AG10803 (cell line): ENCODE measurements around the gene ASGR2.

Experiments
- DNase-seq: peaks from one replicate; pipeline ENCODE4 v3.0.0; 2010; ENCODE audit warnings: low read depth
- H3K4me3 ChIP-seq: 2 replicates; pipeline ENCODE4 v1.5.1; 2011; ENCODE audit warnings: mild to moderate bottlenecking, low read length, control low read depth
- CTCF ChIP-seq: conservative IDR thresholded peaks from 2 replicates; pipeline ENCODE4 v1.5.1; 2011; ENCODE audit warnings: mild to moderate bottlenecking, low read length, control low read depth, inconsistent platforms

The ASGR2 gene

GRCh38 chr17:7139400-7139799, 24.8 kb upstream of the ASGR2 start:
- no peak for TF ChIP-seq CTCF
- no peak for DNase-seq
- no peak overlapping the region for H3K4me3 ChIP-seq

- no peak for DNase-seq
- no peak for TF ChIP-seq CTCF
- no peak overlapping the region for H3K4me3 ChIP-seq
Measured at GRCh38 chr17:7138800-7139381, 24.3 kb upstream of the ASGR2 start.

- no peak for TF ChIP-seq CTCF
Measured at GRCh38 chr17:7137171-7137943, 22.7 kb upstream of the ASGR2 start.

GRCh38 chr17:7136266-7136877, 21.8 kb upstream of the ASGR2 start:
- DNase-seq, result peak; percentile 66
- H3K4me3 ChIP-seq, result no peak overlapping the region
- peak; percentile 95 for TF ChIP-seq CTCF

More at GRCh38 chr17:7137171-7137943, 22.7 kb upstream of the ASGR2 start:
- no peak for DNase-seq
- no peak overlapping the region for H3K4me3 ChIP-seq

GRCh38 chr17:7133916-7134315, 19.3 kb upstream of the ASGR2 start:
- H3K4me3 ChIP-seq, result no peak overlapping the region
- TF ChIP-seq CTCF, result no peak
- no peak for DNase-seq

GRCh38 chr17:7133424-7133823, 18.8 kb upstream of the ASGR2 start:
- no peak overlapping the region for H3K4me3 ChIP-seq
- peak; percentile 33 for TF ChIP-seq CTCF
- no peak for DNase-seq
